LNCAP (cell line): ENCODE measurements around the gene SPAG8.
A peak's percentile ranks its signal among the peaks of the same experiment; 100 is the strongest.

ENCODE experiments used
- TF ChIP-seq, protein P1 (sequence below): fragments of 450-650 bp; IDR thresholded peaks from 2 replicates; pipeline ENCODE4 v1.5.1; 2017; ENCODE audit warnings: mild to moderate bottlenecking

Gene SPAG8

DNA sequence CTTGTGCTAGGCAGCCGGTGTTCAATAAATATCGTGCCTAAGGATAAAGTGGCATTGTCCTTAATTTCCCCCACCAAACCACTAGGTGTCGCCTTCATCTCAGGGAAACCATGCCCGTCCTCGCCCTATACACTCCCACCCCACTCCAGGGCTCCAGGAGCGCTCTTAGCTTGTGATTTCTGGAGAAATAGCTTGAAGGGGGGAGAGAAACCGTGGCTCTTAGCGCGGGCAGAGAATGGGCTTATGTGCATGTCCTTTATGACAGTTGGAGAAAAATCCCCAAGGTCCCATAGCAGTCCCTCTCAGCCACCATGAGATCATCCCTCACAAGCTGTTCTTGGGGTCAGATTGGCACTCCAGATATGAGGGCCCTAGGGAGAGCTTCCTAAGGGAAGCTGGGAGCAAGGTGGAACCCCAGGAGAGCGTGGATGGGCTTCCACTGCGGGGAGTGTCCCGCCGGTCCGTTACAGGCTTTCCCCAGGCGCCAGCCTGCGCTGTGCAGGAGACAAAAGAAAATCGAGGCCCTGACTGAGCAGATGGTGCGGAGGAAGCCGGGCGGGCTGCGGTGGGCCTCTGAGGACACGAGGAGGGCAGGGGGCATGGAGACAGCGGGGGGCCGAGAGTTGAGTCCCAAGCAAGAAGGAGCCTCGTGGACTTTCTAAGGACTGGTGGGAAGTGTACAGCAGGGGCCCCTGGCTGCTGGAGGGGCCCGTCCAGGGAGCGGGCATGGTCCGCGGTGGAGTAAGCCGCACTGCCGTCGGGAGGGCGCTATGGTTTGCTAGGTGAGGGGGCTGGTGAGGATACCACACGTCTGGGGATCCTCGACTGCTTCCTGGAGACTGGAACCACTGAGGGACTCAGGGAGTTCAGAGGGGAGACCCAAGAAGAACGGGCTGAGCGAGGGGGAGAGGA, 21.4 kb downstream of the SPAG8 start:
- TF ChIP-seq, protein P1, sequence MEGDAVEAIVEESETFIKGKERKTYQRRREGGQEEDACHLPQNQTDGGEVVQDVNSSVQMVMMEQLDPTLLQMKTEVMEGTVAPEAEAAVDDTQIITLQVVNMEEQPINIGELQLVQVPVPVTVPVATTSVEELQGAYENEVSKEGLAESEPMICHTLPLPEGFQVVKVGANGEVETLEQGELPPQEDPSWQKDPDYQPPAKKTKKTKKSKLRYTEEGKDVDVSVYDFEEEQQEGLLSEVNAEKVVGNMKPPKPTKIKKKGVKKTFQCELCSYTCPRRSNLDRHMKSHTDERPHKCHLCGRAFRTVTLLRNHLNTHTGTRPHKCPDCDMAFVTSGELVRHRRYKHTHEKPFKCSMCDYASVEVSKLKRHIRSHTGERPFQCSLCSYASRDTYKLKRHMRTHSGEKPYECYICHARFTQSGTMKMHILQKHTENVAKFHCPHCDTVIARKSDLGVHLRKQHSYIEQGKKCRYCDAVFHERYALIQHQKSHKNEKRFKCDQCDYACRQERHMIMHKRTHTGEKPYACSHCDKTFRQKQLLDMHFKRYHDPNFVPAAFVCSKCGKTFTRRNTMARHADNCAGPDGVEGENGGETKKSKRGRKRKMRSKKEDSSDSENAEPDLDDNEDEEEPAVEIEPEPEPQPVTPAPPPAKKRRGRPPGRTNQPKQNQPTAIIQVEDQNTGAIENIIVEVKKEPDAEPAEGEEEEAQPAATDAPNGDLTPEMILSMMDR, result peak; percentile 80

DNA sequence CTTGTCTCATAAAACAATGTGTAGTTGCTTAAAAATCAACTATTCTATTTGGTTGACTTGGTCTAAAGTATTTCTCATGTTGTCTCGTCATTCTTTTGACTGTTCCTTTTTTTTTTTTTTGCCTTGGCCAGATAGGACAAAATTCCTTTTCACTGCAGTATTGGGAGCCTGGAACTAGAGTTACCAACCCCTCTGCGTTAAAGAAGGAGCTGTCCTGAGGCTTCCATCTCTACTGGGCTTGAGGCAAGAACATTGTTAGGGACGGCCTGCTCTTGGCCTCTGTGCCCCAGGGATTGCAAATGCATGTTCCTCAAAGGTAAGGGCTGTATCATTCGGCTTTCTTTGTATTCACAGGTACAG, 22.1 kb downstream of the SPAG8 start:
- TF ChIP-seq, protein P1, result no peak

DNA sequence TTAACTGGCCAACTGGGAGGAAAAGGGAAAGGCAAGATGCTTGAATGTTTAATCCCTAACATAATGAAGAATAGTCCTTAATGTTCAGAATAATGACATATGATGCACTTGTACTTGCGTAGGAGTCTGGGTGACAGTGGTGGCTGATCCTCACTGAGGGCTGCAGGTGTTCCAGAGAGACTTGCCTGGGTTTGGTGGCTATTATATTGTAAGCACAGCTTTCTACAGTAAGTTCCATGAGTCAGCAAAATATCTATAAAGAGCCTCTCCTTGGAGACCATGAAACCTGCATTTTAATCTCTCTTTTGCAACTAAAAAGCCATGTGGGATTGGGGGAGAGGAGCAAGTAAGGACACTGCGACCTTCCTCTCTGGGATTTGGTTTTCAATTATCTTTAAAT, 22.5 kb downstream of the SPAG8 start:
- TF ChIP-seq, protein P1, result no peak

DNA sequence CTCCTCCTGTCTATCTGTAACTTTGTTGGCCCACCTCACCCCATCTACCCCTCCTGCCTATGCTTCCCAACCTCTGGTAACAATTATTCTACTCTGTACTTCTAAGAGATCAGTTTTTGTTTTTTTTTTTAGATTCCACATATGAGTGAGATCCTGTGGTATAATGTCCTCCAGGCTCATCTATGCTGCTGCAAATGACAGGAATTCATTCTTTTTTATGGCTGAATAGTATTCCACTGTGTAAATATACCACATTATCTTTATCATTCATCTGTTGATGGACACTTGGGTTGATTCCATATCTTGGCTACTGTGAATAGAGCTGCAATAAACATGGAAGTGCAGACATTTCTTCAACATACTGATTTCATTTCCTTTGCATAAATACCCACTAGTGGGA, 28.6 kb downstream of the SPAG8 start:
- TF ChIP-seq, protein P1, result no peak

DNA sequence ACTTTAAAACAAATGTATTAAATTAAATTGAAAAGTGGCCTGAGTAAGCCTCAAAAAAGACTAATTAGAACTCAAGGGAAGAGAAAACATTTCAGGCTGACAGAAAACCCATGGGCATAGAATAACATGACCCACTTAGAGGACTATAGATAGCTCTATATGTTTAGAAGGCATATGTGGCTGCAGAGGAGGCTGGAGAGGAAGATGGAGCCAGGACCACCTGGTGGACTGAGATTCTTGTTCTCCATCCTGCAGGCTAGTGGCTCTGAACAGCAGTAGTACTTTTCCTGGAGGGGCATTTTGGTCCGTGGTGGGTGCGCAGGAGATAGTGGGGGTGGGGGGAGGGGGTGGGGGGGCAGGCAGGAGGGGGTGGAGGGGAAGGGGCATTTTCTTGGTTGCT, 31.0 kb downstream of the SPAG8 start:
- TF ChIP-seq, protein P1, result no peak

DNA sequence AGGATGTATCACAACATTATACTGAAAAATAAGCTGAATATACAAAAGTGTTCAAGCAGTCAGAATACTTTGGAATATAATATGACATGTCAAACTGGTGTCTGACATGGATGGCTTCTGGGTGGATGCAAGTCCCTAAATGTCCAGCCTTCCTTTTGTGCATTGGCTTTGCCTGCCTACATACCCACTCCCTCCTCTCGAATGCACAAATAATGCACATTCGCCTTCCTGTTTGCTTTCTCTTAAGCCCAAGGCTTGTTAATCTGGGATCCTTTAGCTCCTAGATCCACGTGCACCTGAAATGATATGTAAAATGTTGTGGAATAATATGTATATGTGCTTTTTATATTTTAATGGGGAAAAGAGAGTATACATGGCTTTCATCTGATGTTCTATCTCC, 33.6 kb downstream of the SPAG8 start:
- TF ChIP-seq, protein P1, result no peak

DNA sequence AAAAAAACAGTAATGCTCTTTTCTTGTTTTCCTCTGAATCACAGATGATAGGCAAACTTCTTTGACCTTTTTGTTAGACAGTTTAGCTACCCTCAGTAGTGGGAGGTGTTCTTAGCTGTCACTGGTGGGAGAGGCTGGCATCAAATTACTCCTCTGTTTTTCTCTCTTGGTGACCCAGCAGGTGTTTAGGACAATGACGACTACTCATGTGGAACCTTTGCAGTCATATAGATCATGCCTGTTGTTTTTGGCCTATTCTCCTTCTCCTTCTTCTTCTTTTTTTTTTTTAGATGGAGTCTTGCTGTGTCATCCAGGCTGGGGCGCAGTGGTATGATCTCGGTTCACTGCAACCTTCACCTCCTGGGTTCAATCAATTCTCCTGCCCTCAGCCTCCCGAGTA, 36.0 kb downstream of the SPAG8 start:
- TF ChIP-seq, protein P1, result no peak
